Right lobe of liver (tissue), 6 donors: ENCODE measurements around the gene CXCL10. TPM values are rescaled to one million over a fixed set of nuclear protein-coding genes. Genes with fewer than 3 reads are reported as not detected.

Experiments
- ATAC-seq, 4 donors: fragments of 200-7000 bp; cut with Tn5 transposase; one replicate each; pipeline ENCODE4 v1.9.1; 2020; ENCODE audit warnings: mild to moderate bottlenecking in 4 of 4, moderate library complexity in 4 of 4
- DNase-seq, 3 donors: peaks; one replicate each; pipeline ENCODE4 v3.0.0-alpha.2; 2020
- H3K27ac ChIP-seq, 3 donors: fragments of 200-600 bp; one replicate each; pipeline ENCODE4 v1.8.0; 2022
- H3K27me3 ChIP-seq, 2 donors: fragments of 200-600 bp; one replicate each; pipeline ENCODE4 v1.8.0; 2022
- H3K36me3 ChIP-seq, 4 donors: fragments of 200-600 bp; sonication (generic) in 1 of 4; one replicate each; pipeline versions ENCODE4 v1.5.1 to v1.8.0; 2017 to 2022; ENCODE audit warnings: control low read depth in 1 of 4
- H3K4me1 ChIP-seq, 4 donors: fragments of 200-600 bp; sonication (generic) in 1 of 4; one replicate each; pipeline versions ENCODE4 v1.5.1 to v1.8.0; 2017 to 2022; ENCODE audit warnings: control low read depth in 1 of 4
- H3K4me3 ChIP-seq, 3 donors: fragments of 200-600 bp; one replicate each; pipeline ENCODE4 v1.8.0; 2022
- H3K9me3 ChIP-seq, 4 donors: fragments of 200-600 bp; sonication (generic) in 1 of 4; one replicate each; pipeline versions ENCODE4 v1.5.1 to v1.8.0; 2017 to 2022; ENCODE audit warnings: control low read depth in 1 of 4
- CTCF ChIP-seq, 4 donors: fragments of 200-600 bp in 3 of 4; fragments of 450-650 bp in 1 of 4; IDR thresholded peaks; one replicate each; pipeline versions ENCODE4 v1.5.1 to v1.8.0; 2016 to 2022; ENCODE audit warnings: antibody characterized with exemption in 4 of 4, mild to moderate bottlenecking in 2 of 4
- POLR2A ChIP-seq: fragments of 450-650 bp; IDR thresholded peaks from one replicate; pipeline ENCODE4 v1.6.1; 2017; ENCODE audit warnings: antibody characterized with exemption, mild to moderate bottlenecking
- WGBS: methylation state at CpG from one replicate; pipeline ENCODE4 v1.1.6; 2018; ENCODE audit warnings: low coverage, low lambda C conversion rate; ENCODE audit not compliant: insufficient coverage; ENCODE audit errors: missing lambda C conversion rate; 5-methylcytosine and 5-hydroxymethylcytosine counted together
- intact Hi-C, 2 donors: fragments of 100-400 bp; cut with DNase I; formaldehyde crosslinking; loops; one replicate each; pipeline versions ENCODE4 v1.11.2 to v1.14.1; 2022
- total RNA-seq, 6 experiments: library from RNA; depleted of rRNA in 2 of 6; stranded (reverse); fragments of >200 nt in 2 of 6; fragmentation: NEBNext Ultra II Directional in 3 of 6; extraction: Animal tissue kit (Norgen Biotek cat#: 25700) in 3 of 6; gene quantifications; one replicate each; pipeline versions ENCODE4 v1.1.0 to v1.2.4, GENCODE V29; 2016 to 2023
- donor health status: DM: no; HTN: yes; CAD: no.
- donor health status: DM: no; HTN: no; CAD: no.
- donor health status: DM: no; HTN: no; CAD: no.
- donor health status: DM: no; HTN: yes; CAD: no.
- donor health status: DM: no; HTN: yes; CAD: no.

CXCL10 gene
- total RNA-seq, 6 experiments from 2014 or later, result 0.42 to 7.0 (median 5.4) TPM; not detected in 1

- 67% methylated on average over 1 of the region's 1 CpG for WGBS
- intact Hi-C loops, result loop anchor here in 1 of 2 donors (10.0 kb wide), 1 partner anchor 67 kb away; the partner anchor contains the start of gene SDAD1
- no peak overlapping the region for H3K4me3 ChIP-seq
Measured at GRCh38 chr4:76061982-76062381, 38.7 kb upstream of the CXCL10 start.

GRCh38 chr4:76061421-76061820, 38.1 kb upstream of the CXCL10 start:
- intact Hi-C loops, result loop anchor here in 1 of 2 donors (10.0 kb wide), 1 partner anchor 67 kb away; the partner anchor contains the start of gene SDAD1
- WGBS, result 70% methylated on average over 1 of the region's 1 CpG
- Histone ChIP-seq H3K27ac (no peak overlapping the region), H3K4me1 (peaks cover 0 to 7% (median under 1%) of the 10 kb centered on the region in 4 donors), H3K36me3 (no peaks in the 10 kb centered on the region), H3K4me3 (no peak overlapping the region), H3K9me3 (no peaks in the 10 kb centered on the region), H3K27me3 (no peaks in the 10 kb centered on the region)
- no peak for TF ChIP-seq POLR2A
- no peak for TF ChIP-seq CTCF (IDR thresholded peaks at IDR 0.05)
- no peak for ATAC-seq
- no peak for DNase-seq

More at GRCh38 chr4:76061982-76062381, 38.7 kb upstream of the CXCL10 start:
- DNase-seq (no peak), ATAC-seq (no peak)
- H3K36me3 ChIP-seq, result no peaks in the 10 kb centered on the region
- H3K27me3 ChIP-seq, result no peaks in the 10 kb centered on the region
- peaks cover 0 to 7% (median under 1%) of the 10 kb centered on the region in 4 donors for H3K4me1 ChIP-seq
- no peaks in the 10 kb centered on the region for H3K9me3 ChIP-seq
- no peak overlapping the region for H3K27ac ChIP-seq
- TF ChIP-seq CTCF (IDR thresholded peaks at IDR 0.05) (no peak), POLR2A (no peak)

GRCh38 chr4:76060506-76060905, 37.2 kb upstream of the CXCL10 start:
- H3K27ac ChIP-seq, result no peak overlapping the region
- DNase-seq (no peak), ATAC-seq (peak in 1 of 4 donors; percentile 17)

GRCh38 chr4:76059750-76060149, 36.5 kb upstream of the CXCL10 start:
- Histone ChIP-seq H3K9me3 (no peaks in the 10 kb centered on the region), H3K4me1 (peaks cover 0 to 7% (median under 1%) of the 10 kb centered on the region in 4 donors), H3K27me3 (no peaks in the 10 kb centered on the region), H3K4me3 (no peak overlapping the region), H3K36me3 (no peaks in the 10 kb centered on the region), H3K27ac (no peak overlapping the region)
- TF ChIP-seq POLR2A (no peak), CTCF (IDR thresholded peaks at IDR 0.05) (no peak)
- ATAC-seq (no peak), DNase-seq (no peak)
- intact Hi-C loops, result loop anchor here in 1 of 2 donors (10.0 kb wide), 1 partner anchor 65 kb away; the partner anchor contains the start of gene SDAD1
- WGBS, result 81% methylated on average over 1 of the region's 1 CpG

More at GRCh38 chr4:76060506-76060905, 37.2 kb upstream of the CXCL10 start:
- intact Hi-C loops, result loop anchor here in 1 of 2 donors (10.0 kb wide), 1 partner anchor 66 kb away; the partner anchor contains the start of gene SDAD1
- peaks cover 0 to 7% (median under 1%) of the 10 kb centered on the region in 4 donors for H3K4me1 ChIP-seq
- H3K36me3 ChIP-seq, result no peaks in the 10 kb centered on the region
- H3K27me3 ChIP-seq, result no peaks in the 10 kb centered on the region
- H3K9me3 ChIP-seq, result no peaks in the 10 kb centered on the region
- no peak for TF ChIP-seq POLR2A
- TF ChIP-seq CTCF (IDR thresholded peaks at IDR 0.05), result no peak
- H3K4me3 ChIP-seq, result no peak overlapping the region
